ENCODE measurements around the gene CHAC1. TPM values are rescaled to one million over a fixed set of nuclear protein-coding genes. Genes with fewer than 3 reads are reported as not detected.

The CHAC1 gene
- polyA plus RNA-seq, 3 donors = 0.15 TPM; not detected in 2

- no peak overlapping the region for H3K4me3 ChIP-seq (replicated peaks in 1 of 3; ENCODE audit: low read depth in 2 of 3, low read length in 3 of 3)
- H4K20me1 ChIP-seq (ENCODE audit: insufficient read depth, low read length) = no peaks in the 10 kb centered on the region
- no peaks in the 10 kb centered on the region for H3K9me3 Mint-ChIP-seq
- peaks cover 37% of the 10 kb centered on the region for H3K4me1 Mint-ChIP-seq
- H3K27me3 Mint-ChIP-seq (ENCODE audit: low read depth in 3 of 3) = peaks cover 11 to 17% (median 11%) of the 10 kb centered on the region in 3 donors
- no peak overlapping the region for H3K4me2 ChIP-seq (replicated peaks; ENCODE audit: extremely low read depth, low read length, poor library complexity, severe bottlenecking)
- no peak for DNase-seq
- 86% methylated on average over 18 of the region's 19 CpGs for whole genome bisulfite sequencing (ENCODE audit: insufficient coverage)
- peaks cover 34 to 42% of the 10 kb centered on the region in 2 donors for H3K4me1 ChIP-seq (ENCODE audit: control insufficient read depth in 1 of 2, insufficient read depth in 2 of 2, low read length in 2 of 2)
- no peak overlapping the region for H3K4me3 Mint-ChIP-seq
- H2AFZ ChIP-seq (ENCODE audit: insufficient read depth, low read depth, low read length, poor library complexity, severe bottlenecking) = no peak overlapping the region
- TF ChIP-seq, protein P1, sequence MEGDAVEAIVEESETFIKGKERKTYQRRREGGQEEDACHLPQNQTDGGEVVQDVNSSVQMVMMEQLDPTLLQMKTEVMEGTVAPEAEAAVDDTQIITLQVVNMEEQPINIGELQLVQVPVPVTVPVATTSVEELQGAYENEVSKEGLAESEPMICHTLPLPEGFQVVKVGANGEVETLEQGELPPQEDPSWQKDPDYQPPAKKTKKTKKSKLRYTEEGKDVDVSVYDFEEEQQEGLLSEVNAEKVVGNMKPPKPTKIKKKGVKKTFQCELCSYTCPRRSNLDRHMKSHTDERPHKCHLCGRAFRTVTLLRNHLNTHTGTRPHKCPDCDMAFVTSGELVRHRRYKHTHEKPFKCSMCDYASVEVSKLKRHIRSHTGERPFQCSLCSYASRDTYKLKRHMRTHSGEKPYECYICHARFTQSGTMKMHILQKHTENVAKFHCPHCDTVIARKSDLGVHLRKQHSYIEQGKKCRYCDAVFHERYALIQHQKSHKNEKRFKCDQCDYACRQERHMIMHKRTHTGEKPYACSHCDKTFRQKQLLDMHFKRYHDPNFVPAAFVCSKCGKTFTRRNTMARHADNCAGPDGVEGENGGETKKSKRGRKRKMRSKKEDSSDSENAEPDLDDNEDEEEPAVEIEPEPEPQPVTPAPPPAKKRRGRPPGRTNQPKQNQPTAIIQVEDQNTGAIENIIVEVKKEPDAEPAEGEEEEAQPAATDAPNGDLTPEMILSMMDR (IDR thresholded peaks at IDR 0.05) = no peak
- no peaks in the 10 kb centered on the region for H3K36me3 ChIP-seq (replicated peaks in 1 of 2; ENCODE audit: control insufficient read depth in 1 of 2, insufficient read depth in 2 of 2, low read length in 2 of 2)
- no peaks in the 10 kb centered on the region for H3K36me3 Mint-ChIP-seq
- H3K79me2 ChIP-seq (ENCODE audit: insufficient read depth, low read length) = no peaks in the 10 kb centered on the region
- no peak overlapping the region for H3K9ac ChIP-seq (ENCODE audit: insufficient read depth, low read length, poor library complexity, severe bottlenecking)
- intact Hi-C loops (cut with micrococcal nuclease) = no loop called here
- no peaks in the 10 kb centered on the region for H3K9me3 ChIP-seq (replicated peaks in 1 of 2; ENCODE audit: control insufficient read depth in 1 of 2, insufficient read depth in 1 of 2, low read length in 2 of 2)
- peak overlapping the region in 1 of 7 donors; percentile 32 for H3K27ac Mint-ChIP-seq
- H3K27ac ChIP-seq (ENCODE audit: low read depth in 1 of 2, low read length in 2 of 2) = no peak overlapping the region
- peaks cover 0 to 3% of the 10 kb centered on the region in 2 donors for H3K27me3 ChIP-seq (ENCODE audit: control insufficient read depth in 2 of 2, insufficient read depth in 2 of 2, low read length in 2 of 2)
These were observed 15.3 kb upstream of the CHAC1 start for GRCh38 chr15:40937762-40938535.

DNA sequence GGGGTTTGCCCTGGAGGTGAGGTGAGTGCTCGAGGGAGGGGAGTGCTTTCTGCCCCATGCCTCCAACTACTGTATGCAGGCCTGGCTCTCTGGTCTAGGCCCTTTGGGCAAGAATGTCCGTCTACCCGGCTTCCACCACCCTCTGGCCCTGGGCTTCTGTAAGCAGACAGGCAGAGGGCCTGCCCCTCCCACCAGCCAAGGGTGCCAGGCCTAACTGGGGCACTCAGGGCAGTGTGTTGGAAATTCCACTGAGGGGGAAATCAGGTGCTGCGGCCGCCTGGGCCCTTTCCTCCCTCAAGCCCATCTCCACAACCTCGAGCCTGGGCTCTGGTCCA, 14.8 kb upstream of the CHAC1 start:
- WGBS (ENCODE audit: insufficient coverage) = no CpG with 5 or more reads among the region's 6 CpGs
- no peak overlapping the region for H3K27ac Mint-ChIP-seq
- H2AFZ ChIP-seq (ENCODE audit: insufficient read depth, low read depth, low read length, poor library complexity, severe bottlenecking) = no peak overlapping the region
- H3K27me3 Mint-ChIP-seq (ENCODE audit: low read depth in 3 of 3) = peaks cover 11 to 16% (median 12%) of the 10 kb centered on the region in 3 donors
- DNase-seq = no peak
- intact Hi-C loops (cut with micrococcal nuclease) = no loop called here
- no peaks in the 10 kb centered on the region for H3K79me2 ChIP-seq (ENCODE audit: insufficient read depth, low read length)
- H3K4me1 Mint-ChIP-seq = peaks cover 37% of the 10 kb centered on the region
- H4K20me1 ChIP-seq (ENCODE audit: insufficient read depth, low read length) = no peaks in the 10 kb centered on the region
- H3K36me3 Mint-ChIP-seq = no peaks in the 10 kb centered on the region
- H3K27me3 ChIP-seq (ENCODE audit: control insufficient read depth in 2 of 2, insufficient read depth in 2 of 2, low read length in 2 of 2) = no peaks in the 10 kb centered on the region
- no peak overlapping the region for H3K9ac ChIP-seq (ENCODE audit: insufficient read depth, low read length, poor library complexity, severe bottlenecking)
- no peaks in the 10 kb centered on the region for H3K36me3 ChIP-seq (replicated peaks in 1 of 2; ENCODE audit: control insufficient read depth in 1 of 2, insufficient read depth in 2 of 2, low read length in 2 of 2)
- TF ChIP-seq, protein P1 (IDR thresholded peaks at IDR 0.05) = no peak
- no peak overlapping the region for H3K27ac ChIP-seq (ENCODE audit: low read depth in 1 of 2, low read length in 2 of 2)
- no peak overlapping the region for H3K4me3 Mint-ChIP-seq
- H3K4me3 ChIP-seq (replicated peaks in 1 of 3; ENCODE audit: low read depth in 2 of 3, low read length in 3 of 3) = no peak overlapping the region
- H3K4me2 ChIP-seq (replicated peaks; ENCODE audit: extremely low read depth, low read length, poor library complexity, severe bottlenecking) = no peak overlapping the region
- H3K9me3 ChIP-seq (replicated peaks in 1 of 2; ENCODE audit: control insufficient read depth in 1 of 2, insufficient read depth in 1 of 2, low read length in 2 of 2) = no peaks in the 10 kb centered on the region
- peaks cover 36 to 42% of the 10 kb centered on the region in 2 donors for H3K4me1 ChIP-seq (ENCODE audit: control insufficient read depth in 1 of 2, insufficient read depth in 2 of 2, low read length in 2 of 2)
- H3K9me3 Mint-ChIP-seq = no peaks in the 10 kb centered on the region
